ENCODE results near the gene RBM19. TPM values are rescaled to one million over a fixed set of nuclear protein-coding genes. Genes with fewer than 3 reads are reported as not detected.
A peak's percentile ranks its signal among the peaks of the same experiment; 100 is the strongest.

The RBM19 gene
- total RNA-seq, 2 experiments from 2014 or later, result 41.7 to 42.6 TPM

DNA sequence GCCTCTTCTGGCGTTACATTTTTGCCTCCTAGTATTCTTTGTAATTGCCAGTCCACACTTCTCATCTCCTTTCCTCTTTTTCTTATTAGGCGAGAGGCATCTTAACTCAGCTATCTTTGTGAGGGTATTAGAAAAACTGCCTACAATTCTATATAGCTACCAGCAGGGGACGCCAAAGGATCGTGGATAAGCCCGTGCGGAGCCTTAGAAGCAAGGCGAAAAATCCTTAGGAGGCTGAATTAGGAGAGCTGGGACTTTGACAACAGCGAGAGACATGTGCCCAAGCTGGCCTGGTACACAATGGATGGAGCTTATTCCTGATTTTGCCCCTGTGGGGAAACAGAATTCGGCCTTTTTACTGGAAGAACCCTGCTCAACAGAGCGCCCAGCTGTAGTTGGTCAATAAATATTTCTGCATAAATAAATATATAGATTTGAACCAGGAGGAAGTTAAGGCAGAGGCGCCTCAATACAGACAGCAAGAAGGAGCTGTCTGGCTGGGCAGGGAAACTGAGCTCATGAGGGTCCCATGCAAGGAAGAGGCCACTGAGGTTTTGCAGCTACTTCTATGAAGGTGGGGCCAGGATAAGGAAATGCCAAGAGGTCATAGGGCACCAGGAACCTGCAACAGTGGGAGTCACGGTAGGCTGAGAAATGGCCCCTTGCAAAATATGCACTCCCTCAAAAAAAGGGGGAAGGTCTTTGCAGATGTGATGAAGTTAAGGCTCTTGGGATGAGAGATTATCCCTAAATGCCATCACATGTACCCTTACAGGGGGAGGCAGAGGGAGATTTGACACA is 14.6 kb upstream of the RBM19 start:
- POLR2A ChIA-PET, result no interaction called here
- Mint-ChIP-seq H3K9me3 (no peaks in the 10 kb centered on the region), H3K27ac (no peak overlapping the region), H3K4me3 (no peak overlapping the region), H3K36me3 (no peaks in the 10 kb centered on the region), H3K27me3 (peaks cover 4% of the 10 kb centered on the region), H3K4me1 (peaks cover 2% of the 10 kb centered on the region)
- no peak for ATAC-seq (ENCODE audit: low read depth)
- peak; percentile 41 for DNase-seq

DNA sequence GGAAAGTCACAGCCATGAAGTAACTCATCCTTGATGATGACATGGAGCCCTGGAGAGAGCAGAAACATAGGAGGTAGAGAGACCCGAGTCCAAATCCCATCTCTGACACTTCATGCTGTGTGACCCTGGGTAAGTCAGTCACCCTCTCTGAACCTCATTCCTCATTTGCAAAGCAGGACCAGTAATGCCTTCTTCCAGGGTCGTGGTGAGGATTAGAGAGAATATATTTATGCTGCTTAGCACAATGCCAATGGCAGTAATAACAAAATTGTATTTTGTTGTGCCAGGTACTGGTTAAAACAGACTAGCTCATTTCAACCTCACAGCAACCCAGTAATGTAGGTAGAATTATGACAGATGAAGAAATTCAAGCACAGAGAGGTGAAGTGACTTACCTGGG is 13.9 kb upstream of the RBM19 start:
- Mint-ChIP-seq H3K27me3 (peaks cover 4% of the 10 kb centered on the region), H3K36me3 (no peaks in the 10 kb centered on the region), H3K4me3 (no peak overlapping the region), H3K27ac (no peak overlapping the region), H3K4me1 (peaks cover 2% of the 10 kb centered on the region), H3K9me3 (no peaks in the 10 kb centered on the region)
- ATAC-seq (ENCODE audit: low read depth) (no peak), DNase-seq (no peak)
- POLR2A ChIA-PET, result no interaction called here

DNA sequence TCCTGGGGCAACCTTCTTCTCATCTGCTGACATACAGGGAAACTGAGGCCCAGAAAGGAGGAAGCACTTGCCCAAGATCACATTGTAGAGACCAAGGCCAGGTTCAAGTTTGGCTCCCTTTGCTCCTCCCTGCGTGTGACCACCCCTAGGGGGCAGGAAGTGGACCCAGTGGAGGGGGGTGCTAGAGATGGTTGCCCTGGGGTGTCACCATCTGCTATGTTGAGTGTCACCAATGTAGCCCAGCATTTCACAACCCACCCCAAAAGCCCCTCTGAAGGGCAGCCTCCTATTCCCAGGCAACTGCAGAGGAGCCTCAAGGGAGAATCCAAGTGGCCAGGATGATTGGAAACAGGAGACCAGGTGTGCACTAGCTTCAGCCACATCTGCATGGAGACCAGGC is 12.0 kb upstream of the RBM19 start:
- POLR2A ChIA-PET, result no interaction called here
- no peak for ATAC-seq (ENCODE audit: low read depth)
- no peak overlapping the region for H3K4me3 Mint-ChIP-seq
- peaks cover 6% of the 10 kb centered on the region for H3K4me1 Mint-ChIP-seq
- H3K36me3 Mint-ChIP-seq, result no peaks in the 10 kb centered on the region
- no peak for DNase-seq
- H3K27me3 Mint-ChIP-seq, result peaks cover 3% of the 10 kb centered on the region
- no peak overlapping the region for H3K27ac Mint-ChIP-seq
- H3K9me3 Mint-ChIP-seq, result no peaks in the 10 kb centered on the region

DNA sequence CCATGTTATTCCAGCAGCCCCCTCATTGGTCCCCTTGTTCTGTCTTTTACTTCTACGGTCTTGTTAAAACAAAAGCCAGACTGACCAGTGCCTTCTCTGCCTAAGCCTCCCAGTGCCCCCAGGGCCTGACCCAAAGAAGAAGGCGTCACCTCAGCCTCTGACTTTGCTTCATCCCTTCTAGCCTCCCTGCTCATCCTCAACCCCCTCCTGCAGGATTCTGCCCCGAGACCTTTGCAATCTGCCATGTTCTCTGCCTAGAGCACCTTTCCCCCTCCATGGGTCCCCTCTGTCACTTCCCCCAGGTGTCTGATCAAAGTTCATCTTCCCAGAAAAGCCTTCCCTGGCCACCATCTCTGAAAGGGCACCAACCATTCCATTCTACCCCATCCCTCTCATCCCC is 7.9 kb upstream of the RBM19 start:
- no peaks in the 10 kb centered on the region for H3K9me3 Mint-ChIP-seq
- DNase-seq (no peak), ATAC-seq (ENCODE audit: low read depth) (no peak)
- no peaks in the 10 kb centered on the region for H3K36me3 Mint-ChIP-seq
- H3K4me3 Mint-ChIP-seq, result no peak overlapping the region
- H3K27ac Mint-ChIP-seq, result no peak overlapping the region
- POLR2A ChIA-PET, result no interaction called here
- H3K27me3 Mint-ChIP-seq, result peaks cover 11% of the 10 kb centered on the region
- peaks cover 3% of the 10 kb centered on the region for H3K4me1 Mint-ChIP-seq

DNA sequence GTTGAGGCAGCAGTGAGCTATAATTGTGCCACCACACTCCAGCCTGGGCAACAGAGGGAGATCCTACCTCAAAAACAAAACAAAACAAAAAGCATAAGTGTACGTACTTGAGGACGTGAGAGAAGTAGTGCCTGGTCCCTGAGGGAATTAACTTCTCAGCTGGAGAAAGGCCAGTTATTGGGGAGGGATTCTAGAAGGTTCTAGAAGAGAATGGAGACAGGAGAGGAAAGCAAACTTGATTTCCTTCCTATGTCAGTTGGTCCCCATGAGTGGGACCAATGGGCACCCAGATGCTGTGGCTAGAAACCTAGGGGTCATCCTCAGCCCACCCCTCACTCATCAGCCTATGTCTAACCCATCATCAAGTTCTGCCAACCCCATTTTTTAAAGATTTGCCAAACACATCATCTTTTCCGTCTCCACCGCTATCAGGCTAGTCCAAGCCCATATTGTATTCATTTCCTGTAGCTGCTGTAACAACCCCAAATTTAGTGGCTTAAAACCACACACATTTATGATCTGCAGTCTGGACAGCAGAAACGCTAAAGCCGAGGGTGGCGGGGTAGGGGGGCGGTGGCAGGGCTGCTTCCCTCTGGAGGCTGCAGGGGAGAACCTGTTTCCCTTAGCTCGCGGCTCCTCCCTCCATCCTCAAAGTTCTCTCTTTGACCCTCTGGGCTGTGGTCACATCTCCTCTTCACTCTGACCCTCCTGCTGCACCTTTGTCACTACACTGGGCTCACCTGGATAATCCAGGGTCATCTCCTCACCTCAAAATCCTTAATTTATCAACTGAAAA is 7.2 kb upstream of the RBM19 start:
- H3K9me3 Mint-ChIP-seq, result no peaks in the 10 kb centered on the region
- ATAC-seq (ENCODE audit: low read depth) (no peak), DNase-seq (no peak)
- peaks cover 13% of the 10 kb centered on the region for H3K27me3 Mint-ChIP-seq
- H3K27ac Mint-ChIP-seq, result no peak overlapping the region
- H3K36me3 Mint-ChIP-seq, result no peaks in the 10 kb centered on the region
- peaks cover 3% of the 10 kb centered on the region for H3K4me1 Mint-ChIP-seq
- POLR2A ChIA-PET, result no interaction called here
- H3K4me3 Mint-ChIP-seq, result no peak overlapping the region

DNA sequence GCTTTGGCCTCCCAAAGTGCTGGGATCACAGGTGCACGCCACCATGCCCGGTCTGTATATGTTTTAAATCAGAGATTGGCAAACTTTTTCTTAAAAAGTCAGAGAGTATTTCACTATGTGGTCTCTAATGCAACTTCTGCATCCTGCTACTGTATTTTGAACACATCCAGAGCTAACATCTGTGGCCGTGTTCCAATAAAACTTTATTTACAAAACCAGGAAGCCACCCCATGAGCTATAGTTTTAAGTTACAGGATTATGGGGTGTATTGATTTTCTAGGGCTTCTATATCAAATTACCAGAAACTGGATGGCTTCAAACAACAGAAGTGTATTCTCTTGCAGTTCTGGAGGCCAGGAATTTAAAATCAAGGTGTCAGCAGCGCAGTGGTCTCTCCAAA is 5.3 kb upstream of the RBM19 start:
- DNase-seq (no peak), ATAC-seq (ENCODE audit: low read depth) (no peak)
- POLR2A ChIA-PET, result no interaction called here
- peaks cover 13% of the 10 kb centered on the region for H3K27me3 Mint-ChIP-seq
- H3K36me3 Mint-ChIP-seq, result no peaks in the 10 kb centered on the region
- no peak overlapping the region for H3K4me3 Mint-ChIP-seq
- H3K9me3 Mint-ChIP-seq, result no peaks in the 10 kb centered on the region
- H3K27ac Mint-ChIP-seq, result no peak overlapping the region
- H3K4me1 Mint-ChIP-seq, result peaks cover 10% of the 10 kb centered on the region

DNA sequence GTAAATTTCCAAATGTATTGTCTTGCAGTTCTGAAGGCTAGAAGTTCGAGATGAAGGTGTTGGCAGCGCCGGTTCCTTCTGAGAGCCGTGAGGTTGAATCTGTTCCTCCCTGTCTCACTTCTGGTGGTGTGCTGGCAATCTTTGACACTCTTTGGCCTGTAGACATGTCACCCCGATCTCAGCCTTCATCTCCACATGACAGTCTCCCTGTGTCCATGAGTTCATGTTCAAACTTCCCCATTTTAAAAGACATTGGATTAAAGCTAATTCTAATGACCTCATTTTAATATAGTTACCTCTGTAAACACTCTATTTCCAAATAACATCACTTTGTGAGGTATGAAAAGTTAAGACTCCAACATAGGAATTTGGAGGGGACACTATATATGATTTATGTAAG is 4.1 kb upstream of the RBM19 start:
- ATAC-seq (ENCODE audit: low read depth) (no peak), DNase-seq (no peak)
- Mint-ChIP-seq H3K27me3 (peaks cover 13% of the 10 kb centered on the region), H3K4me1 (peaks cover 13% of the 10 kb centered on the region), H3K27ac (no peak overlapping the region), H3K4me3 (no peak overlapping the region), H3K9me3 (no peaks in the 10 kb centered on the region), H3K36me3 (no peaks in the 10 kb centered on the region)
- POLR2A ChIA-PET, result no interaction called here

DNA sequence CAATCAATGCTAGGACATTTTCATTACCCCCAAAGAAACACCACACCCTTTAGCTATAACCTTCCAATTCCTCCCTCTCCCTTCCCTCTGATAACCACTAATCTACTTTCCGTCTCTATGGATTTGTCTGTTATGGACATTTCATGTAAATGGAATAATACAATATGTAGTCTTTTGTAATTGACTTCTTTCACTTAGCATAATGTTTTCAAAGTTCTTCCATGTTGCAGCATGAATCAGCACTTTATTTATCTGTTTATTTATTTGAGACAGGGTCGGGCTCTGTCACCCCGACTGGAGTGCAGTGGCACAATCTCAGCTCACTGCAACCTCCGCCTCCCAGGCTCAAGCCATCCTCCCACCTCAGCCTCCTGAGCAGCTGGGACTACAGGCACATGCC is 1.2 kb upstream of the RBM19 start:
- DNase-seq (no peak), ATAC-seq (ENCODE audit: low read depth) (no peak)
- peak overlapping the region; percentile 3 for H3K4me3 Mint-ChIP-seq
- H3K4me1 Mint-ChIP-seq, result peaks cover 27% of the 10 kb centered on the region
- POLR2A ChIA-PET, result no interaction called here
- no peak overlapping the region for H3K27ac Mint-ChIP-seq
- no peaks in the 10 kb centered on the region for H3K9me3 Mint-ChIP-seq
- H3K36me3 Mint-ChIP-seq, result no peaks in the 10 kb centered on the region
- H3K27me3 Mint-ChIP-seq, result peaks cover 5% of the 10 kb centered on the region

DNA sequence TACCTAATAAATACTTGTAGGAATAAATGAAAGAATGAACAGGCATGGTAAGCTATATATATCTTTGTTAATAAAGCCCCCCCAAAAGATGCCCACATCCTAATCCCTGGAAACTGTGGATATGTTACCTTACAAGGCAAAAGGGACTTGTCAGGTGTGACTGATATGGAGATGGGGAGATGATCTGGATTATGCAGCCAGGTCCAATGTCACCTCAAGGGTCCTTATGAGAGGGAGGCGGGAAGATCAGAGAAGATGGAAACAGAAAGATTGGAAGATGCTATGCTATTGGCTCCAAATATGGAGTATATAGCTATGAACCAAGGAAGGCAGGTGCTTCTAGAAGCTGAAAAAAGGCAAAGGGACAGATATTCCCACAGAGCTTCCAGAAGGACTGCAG is 3.4 kb downstream of the RBM19 start:
- Mint-ChIP-seq H3K4me1 (peaks cover 37% of the 10 kb centered on the region), H3K36me3 (peaks cover 9% of the 10 kb centered on the region), H3K27ac (peak overlapping the region; percentile 3), H3K4me3 (no peak overlapping the region), H3K9me3 (no peaks in the 10 kb centered on the region), H3K27me3 (no peaks in the 10 kb centered on the region)
- DNase-seq, result no peak
- ATAC-seq (ENCODE audit: low read depth), result no peak
- POLR2A ChIA-PET, result no interaction called here

DNA sequence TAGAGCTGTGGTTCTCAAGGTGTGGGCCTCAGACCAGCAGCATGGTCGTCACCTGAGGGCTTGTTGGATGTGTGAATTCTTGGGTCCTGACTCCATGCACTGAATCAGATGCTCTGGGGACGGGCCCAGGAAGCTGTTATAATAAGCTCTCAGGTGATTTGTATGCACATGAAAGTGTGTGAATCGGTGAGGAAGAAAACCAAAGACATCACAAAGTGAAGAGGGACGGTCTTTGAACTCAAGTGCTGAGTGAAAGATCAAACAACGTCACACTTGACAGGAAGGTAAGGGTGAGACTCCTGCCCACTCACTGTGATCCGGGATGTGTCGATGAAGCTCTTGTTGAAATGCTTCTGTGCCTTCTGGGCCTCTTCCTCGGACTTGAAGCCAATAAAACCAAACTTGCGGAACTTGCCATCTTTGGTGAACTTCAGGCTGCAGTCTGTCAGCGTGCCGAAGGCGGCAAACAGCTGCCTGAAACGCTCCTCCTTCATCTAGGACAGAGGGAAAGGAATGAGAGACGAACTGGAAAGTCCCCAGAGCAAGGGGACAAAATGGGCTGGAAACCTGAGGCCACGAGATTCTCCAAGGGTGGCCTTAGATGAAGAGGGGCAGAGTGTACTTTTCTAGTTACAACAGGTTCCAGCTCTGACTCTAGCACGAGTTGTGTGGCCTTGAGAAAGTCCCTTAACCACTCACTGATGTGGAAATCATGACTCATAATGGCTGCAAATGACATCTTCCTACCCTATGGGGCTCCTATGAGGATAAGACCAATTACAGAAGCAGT is 4.0 kb downstream of the RBM19 start:
- H3K4me1 Mint-ChIP-seq, result peaks cover 35% of the 10 kb centered on the region
- peak; percentile 27 for ATAC-seq (ENCODE audit: low read depth)
- no peak for DNase-seq
- H3K27ac Mint-ChIP-seq, result peak overlapping the region; percentile 90
- H3K4me3 Mint-ChIP-seq, result peak overlapping the region; percentile 55
- H3K9me3 Mint-ChIP-seq, result no peaks in the 10 kb centered on the region
- peaks cover 9% of the 10 kb centered on the region for H3K36me3 Mint-ChIP-seq
- POLR2A ChIA-PET, result no interaction called here
- H3K27me3 Mint-ChIP-seq, result no peaks in the 10 kb centered on the region

DNA sequence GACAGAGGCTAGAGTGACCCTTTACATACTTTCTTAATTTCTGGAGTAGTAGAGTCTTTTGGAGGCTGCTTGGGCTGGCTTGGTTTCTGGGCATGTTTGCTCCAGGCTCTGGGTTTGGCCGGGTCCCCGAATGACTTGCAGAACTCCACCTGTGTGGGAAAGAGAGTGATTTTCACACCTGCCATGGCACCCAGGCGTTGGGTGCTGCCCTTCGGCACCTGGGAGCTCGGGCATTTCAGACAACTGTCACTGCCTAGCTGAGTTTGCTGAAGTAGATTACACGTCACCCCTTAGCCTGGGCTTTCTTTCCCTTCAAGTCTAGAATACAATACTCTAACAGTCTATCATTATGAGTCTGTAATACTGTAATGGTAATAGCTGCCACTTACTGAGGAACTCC is 6.1 kb downstream of the RBM19 start:
- H3K9me3 Mint-ChIP-seq, result no peaks in the 10 kb centered on the region
- POLR2A ChIA-PET, result no interaction called here
- H3K36me3 Mint-ChIP-seq, result peaks cover 11% of the 10 kb centered on the region
- H3K27me3 Mint-ChIP-seq, result no peaks in the 10 kb centered on the region
- ATAC-seq (ENCODE audit: low read depth) (no peak), DNase-seq (no peak)
- H3K4me1 Mint-ChIP-seq, result peaks cover 26% of the 10 kb centered on the region
- no peak overlapping the region for H3K27ac Mint-ChIP-seq
- no peak overlapping the region for H3K4me3 Mint-ChIP-seq

DNA sequence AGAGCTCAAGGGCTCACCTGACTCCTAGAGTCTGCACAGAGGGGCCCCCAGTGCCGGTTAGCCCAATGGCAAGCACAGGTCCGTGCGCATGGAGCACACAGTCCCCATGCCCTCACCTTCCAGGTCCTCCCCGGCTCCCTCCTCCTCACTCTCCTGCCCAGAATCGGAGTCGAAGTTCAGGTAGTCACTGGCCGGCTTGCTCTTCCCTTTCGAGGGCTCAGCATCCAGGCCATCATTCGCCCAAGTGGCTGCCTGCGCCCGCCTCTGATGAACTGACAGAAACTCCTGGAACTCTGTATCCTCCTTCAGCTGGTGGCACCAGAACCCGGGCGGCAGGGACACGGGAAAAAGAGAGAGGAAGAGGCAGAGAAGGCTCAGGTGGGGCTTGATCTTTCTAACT is 7.0 kb downstream of the RBM19 start:
- DNase-seq (no peak), ATAC-seq (ENCODE audit: low read depth) (no peak)
- peaks cover 12% of the 10 kb centered on the region for H3K36me3 Mint-ChIP-seq
- no peak overlapping the region for H3K4me3 Mint-ChIP-seq
- H3K4me1 Mint-ChIP-seq, result peaks cover 20% of the 10 kb centered on the region
- H3K27me3 Mint-ChIP-seq, result no peaks in the 10 kb centered on the region
- H3K27ac Mint-ChIP-seq, result no peak overlapping the region
- H3K9me3 Mint-ChIP-seq, result no peaks in the 10 kb centered on the region
- POLR2A ChIA-PET, result no interaction called here

DNA sequence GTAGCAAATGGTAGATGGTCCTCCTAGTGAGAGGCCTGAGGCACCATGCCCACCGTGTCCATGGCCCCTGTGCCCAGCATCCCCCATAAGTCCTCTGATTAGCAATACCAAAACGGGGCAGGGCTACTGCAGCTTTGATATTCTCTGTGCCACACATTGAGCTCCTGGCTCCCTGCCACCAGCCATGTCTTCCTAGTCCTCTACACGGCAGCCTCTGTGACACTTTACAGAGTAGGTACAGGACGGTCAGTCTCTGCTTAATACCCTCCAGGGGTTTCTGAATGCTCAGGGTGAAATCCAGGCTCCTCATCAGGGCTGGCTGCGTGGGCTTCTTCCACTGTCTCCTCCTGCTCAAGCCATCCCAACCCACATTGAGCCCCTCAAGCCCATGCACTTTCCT is 8.0 kb downstream of the RBM19 start:
- no peak overlapping the region for H3K27ac Mint-ChIP-seq

More for the DNA sequence above, 8.0 kb downstream of the RBM19 start:
- H3K4me3 Mint-ChIP-seq, result no peak overlapping the region
- no peaks in the 10 kb centered on the region for H3K27me3 Mint-ChIP-seq
- ATAC-seq (ENCODE audit: low read depth), result no peak
- H3K36me3 Mint-ChIP-seq, result peaks cover 12% of the 10 kb centered on the region
- POLR2A ChIA-PET, result no interaction called here
- no peaks in the 10 kb centered on the region for H3K9me3 Mint-ChIP-seq
- H3K4me1 Mint-ChIP-seq, result peaks cover 13% of the 10 kb centered on the region
- DNase-seq, result no peak
